Neuronal stem cell (in vitro differentiated cells): Measurements from ENCODE around the gene CCDC91.
"Not testable (repeated sequence)": the region's sequence is repeated elsewhere in the genome, so short reads cannot be mapped to it uniquely, and the experiment has no call there.

Source experiments
- DNase-seq: peaks from one replicate; pipeline ENCODE4 v3.0.0-alpha.2; 2013; ENCODE audit warnings: low spot score
- H2AFZ ChIP-seq: one replicate; pipeline ENCODE4 v1.6.1; 2013; ENCODE audit warnings: mild to moderate bottlenecking, low read length, inconsistent platforms
- H2AK5ac ChIP-seq: 2 replicates; pipeline ENCODE4 v1.6.1; 2013; ENCODE audit warnings: low read depth, mild to moderate bottlenecking, inconsistent platforms, low read length, moderate library complexity, mixed read lengths
- H2BK120ac ChIP-seq: 2 replicates; pipeline ENCODE4 v1.6.1; 2013; ENCODE audit warnings: low read depth, mild to moderate bottlenecking, inconsistent platforms, low read length, moderate library complexity, mixed read lengths
- H2BK12ac ChIP-seq: one replicate; pipeline ENCODE4 v1.6.1; 2013; ENCODE audit warnings: low read length, inconsistent platforms
- H2BK15ac ChIP-seq: 2 replicates; pipeline ENCODE4 v1.6.1; 2013; ENCODE audit warnings: mild to moderate bottlenecking, low read length, inconsistent platforms, mixed read lengths
- H2BK5ac ChIP-seq: one replicate; pipeline ENCODE4 v1.6.1; 2013; ENCODE audit warnings: inconsistent platforms, mild to moderate bottlenecking, low read length, moderate library complexity
- H3K14ac ChIP-seq: one replicate; pipeline ENCODE4 v1.6.1; 2013; ENCODE audit warnings: low read length, inconsistent platforms
- H3K18ac ChIP-seq: 2 replicates; pipeline ENCODE4 v1.6.1; 2013; ENCODE audit warnings: low read length, inconsistent platforms
- H3K23ac ChIP-seq: 2 replicates; pipeline ENCODE4 v1.6.1; 2013; ENCODE audit warnings: low read depth, mild to moderate bottlenecking, mixed read lengths, low read length, inconsistent platforms; ENCODE audit not compliant: poor library complexity
- H3K27ac ChIP-seq: replicated peaks from 3 replicates; pipeline ENCODE4 v1.5.1; 2013; ENCODE audit warnings: low read length, inconsistent platforms
- H3K27me3 ChIP-seq, 3 experiments: 2 replicates each; pipeline ENCODE4 v1.6.1; 2013; ENCODE audit warnings: low read length in 3 of 3, mild to moderate bottlenecking in 2 of 3, inconsistent platforms in 1 of 3, low read depth in 1 of 3, mixed read lengths in 1 of 3, moderate library complexity in 1 of 3; ENCODE audit not compliant: control insufficient read depth in 3 of 3, insufficient read depth in 3 of 3
- H3K36me3 ChIP-seq, 2 donors: replicated peaks in 1 of 2; 2 replicates each; pipeline ENCODE4 v1.6.1; 2013; ENCODE audit warnings: low read length in 2 of 2; ENCODE audit not compliant: control insufficient read depth in 2 of 2, insufficient read depth in 2 of 2
- H3K4ac ChIP-seq: 2 replicates; pipeline ENCODE4 v1.6.1; 2013; ENCODE audit warnings: inconsistent platforms, mild to moderate bottlenecking, low read length, moderate library complexity
- H3K4me1 ChIP-seq, 2 donors: 1 replicate in 1 of 2; 2 replicates in 1 of 2; pipeline ENCODE4 v1.6.1; 2013; ENCODE audit warnings: low read length in 2 of 2, low read depth in 1 of 2; ENCODE audit not compliant: control insufficient read depth in 2 of 2, insufficient read depth in 1 of 2
- H3K4me2 ChIP-seq: one replicate; pipeline ENCODE4 v1.6.1; 2013; ENCODE audit warnings: mild to moderate bottlenecking, low read length, inconsistent platforms; ENCODE audit not compliant: insufficient read depth, poor library complexity, severe bottlenecking
- H3K4me3 ChIP-seq, 2 donors: 2 replicates each; pipeline ENCODE4 v1.5.1; 2013; ENCODE audit warnings: low read length in 2 of 2, mild to moderate bottlenecking in 2 of 2, inconsistent platforms in 1 of 2, moderate library complexity in 1 of 2
- H3K79me1 ChIP-seq: one replicate; pipeline ENCODE4 v1.6.1; 2013; ENCODE audit warnings: low read depth, mild to moderate bottlenecking, inconsistent platforms, low read length, moderate library complexity
- H3K9ac ChIP-seq: one replicate; pipeline ENCODE4 v1.6.1; 2013; ENCODE audit warnings: mild to moderate bottlenecking, low read depth, low read length, inconsistent platforms; ENCODE audit not compliant: poor library complexity
- H3K9me3 ChIP-seq, 2 donors: replicated peaks in 1 of 2; 2 replicates each; pipeline versions ENCODE3 to v1.6.1; 2013; ENCODE audit warnings: low read length in 2 of 2, mild to moderate bottlenecking in 2 of 2, inconsistent platforms in 1 of 2, low read depth in 1 of 2, mixed read lengths in 1 of 2, moderate library complexity in 1 of 2; ENCODE audit not compliant: control insufficient read depth in 2 of 2, insufficient read depth in 1 of 2
- H4K8ac ChIP-seq: one replicate; pipeline ENCODE4 v1.6.1; 2013; ENCODE audit warnings: low read depth, mild to moderate bottlenecking, inconsistent platforms, low read length, moderate library complexity
- H4K91ac ChIP-seq: one replicate; pipeline ENCODE4 v1.6.1; 2013; ENCODE audit warnings: low read length, low read depth, mild to moderate bottlenecking, inconsistent platforms; ENCODE audit not compliant: poor library complexity
- WGBS, 2 donors: extraction: QIAGEN DNeasy Blood & Tissue Kit; methylation state at CpG; one replicate each; pipeline ENCODE4 v1.1.7; 2013; ENCODE audit warnings: missing lambda C conversion rate in 2 of 2, mixed read lengths in 1 of 2; ENCODE audit not compliant: insufficient read length in 2 of 2, insufficient replicate concordance in 1 of 2; ENCODE audit errors: extremely low coverage in 2 of 2; 5-methylcytosine and 5-hydroxymethylcytosine counted together

CCDC91 gene

GRCh38 chr12:28201136-28201535, 10.9 kb downstream of the CCDC91 start:
- H2BK120ac ChIP-seq, H3K23ac ChIP-seq, H3K9ac ChIP-seq, H3K9me3 ChIP-seq, DNase-seq, H2AFZ ChIP-seq, H3K36me3 ChIP-seq, H3K4ac ChIP-seq, H3K27ac ChIP-seq, H3K14ac ChIP-seq, H2BK15ac ChIP-seq, H3K4me1 ChIP-seq, H3K4me2 ChIP-seq, H3K18ac ChIP-seq, H3K4me3 ChIP-seq, H2AK5ac ChIP-seq, H3K27me3 ChIP-seq, H4K8ac ChIP-seq, H3K79me1 ChIP-seq, H4K91ac ChIP-seq, H2BK12ac ChIP-seq, H2BK5ac ChIP-seq: not testable (repeated sequence)
- no CpG with 5 or more reads among the region's 30 CpGs for WGBS, 2 donors

- H3K9me3 ChIP-seq = peaks cover 0 to 2% of the 10 kb centered on the region in 2 donors
- no peaks in the 10 kb centered on the region for H3K27me3 ChIP-seq
- no peak overlapping the region for H3K14ac ChIP-seq
- H4K8ac ChIP-seq = no peak overlapping the region
- no peaks in the 10 kb centered on the region for H3K79me1 ChIP-seq
- no peak overlapping the region for H3K23ac ChIP-seq
- no peak overlapping the region for H2BK15ac ChIP-seq
- no peak overlapping the region for H2AFZ ChIP-seq
- no peak overlapping the region for H2AK5ac ChIP-seq
- no peak overlapping the region for H3K9ac ChIP-seq
- no peak overlapping the region for H4K91ac ChIP-seq
- H3K4me2 ChIP-seq = no peak overlapping the region
- no peak overlapping the region for H2BK12ac ChIP-seq
- no peak overlapping the region for H2BK5ac ChIP-seq
- H3K36me3 ChIP-seq = no peaks in the 10 kb centered on the region
- H3K4me1 ChIP-seq = no peaks in the 10 kb centered on the region
- no peak overlapping the region for H3K4me3 ChIP-seq
- no peak overlapping the region for H3K18ac ChIP-seq
- WGBS, 2 donors = no CpG with 5 or more reads among the region's 1 CpG
- H3K27ac ChIP-seq = no peak overlapping the region
- no peak overlapping the region for H2BK120ac ChIP-seq
- no peak for DNase-seq
- H3K4ac ChIP-seq = no peak overlapping the region
Observed at GRCh38 chr12:28202374-28203130, 12.3 kb downstream of the CCDC91 start.

GRCh38 chr12:28209782-28210181, 19.5 kb downstream of the CCDC91 start:
- Histone ChIP-seq H3K14ac (no peak overlapping the region), H3K4ac (no peak overlapping the region), H3K27ac (no peak overlapping the region), H3K4me2 (no peak overlapping the region), H2AFZ (no peak overlapping the region), H3K79me1 (no peaks in the 10 kb centered on the region), H2BK5ac (no peak overlapping the region), H3K4me3 (no peak overlapping the region), H3K9me3 (peaks cover 4 to 11% of the 10 kb centered on the region in 2 donors), H2BK15ac (no peak overlapping the region), H2BK120ac (no peak overlapping the region), H4K91ac (no peak overlapping the region), H3K4me1 (no peaks in the 10 kb centered on the region), H2BK12ac (no peak overlapping the region), H3K18ac (no peak overlapping the region), H3K27me3 (no peaks in the 10 kb centered on the region), H4K8ac (no peak overlapping the region), H2AK5ac (no peak overlapping the region), H3K23ac (no peak overlapping the region), H3K36me3 (peaks cover 0 to 5% of the 10 kb centered on the region in 2 donors), H3K9ac (no peak overlapping the region)
- WGBS, 2 donors = no CpG with 5 or more reads among the region's 1 CpG
- no peak for DNase-seq

- H3K9ac ChIP-seq = no peak overlapping the region
- H3K27ac ChIP-seq = no peak overlapping the region
- WGBS, 2 donors = no CpG with 5 or more reads among the region's 3 CpGs
- DNase-seq = no peak
- no peak overlapping the region for H2BK120ac ChIP-seq
- H3K18ac ChIP-seq = no peak overlapping the region
- H2BK5ac ChIP-seq = no peak overlapping the region
- H3K9me3 ChIP-seq = peaks cover 4 to 11% of the 10 kb centered on the region in 2 donors
- H3K36me3 ChIP-seq = peaks cover 0 to 5% of the 10 kb centered on the region in 2 donors
- no peak overlapping the region for H3K4ac ChIP-seq
- no peaks in the 10 kb centered on the region for H3K79me1 ChIP-seq
- no peak overlapping the region for H3K14ac ChIP-seq
- no peak overlapping the region for H2AK5ac ChIP-seq
- no peak overlapping the region for H3K23ac ChIP-seq
- H3K4me3 ChIP-seq = no peak overlapping the region
- H2AFZ ChIP-seq = no peak overlapping the region
- H3K4me1 ChIP-seq = no peaks in the 10 kb centered on the region
- H2BK12ac ChIP-seq = no peak overlapping the region
- H4K8ac ChIP-seq = no peak overlapping the region
- H2BK15ac ChIP-seq = no peak overlapping the region
- no peak overlapping the region for H3K4me2 ChIP-seq
- H4K91ac ChIP-seq = no peak overlapping the region
- H3K27me3 ChIP-seq = no peaks in the 10 kb centered on the region
Observed at GRCh38 chr12:28212182-28212581, 21.9 kb downstream of the CCDC91 start.
